ENCODE results near the gene ARID3A.
"Not testable (repeated sequence)": the region's sequence is repeated elsewhere in the genome, so short reads cannot be mapped to it uniquely, and the experiment has no call there.

ARID3A gene

GRCh38 chr19:1019616-1019961 is 93.8 kb downstream of the ARID3A start:
- no peak for DNase-seq (ENCODE audit: low spot score)

GRCh38 chr19:1019980-1020867 is 94.4 kb downstream of the ARID3A start:
- no peak for DNase-seq (ENCODE audit: low spot score)

- DNase-seq (ENCODE audit: low spot score), result peak; percentile 99
Observed at GRCh38 chr19:1020868-1021425, 95.1 kb downstream of the ARID3A start, which contains the start of gene TMEM259. Gene TMEM259 (minus strand): TSS chr19:1021123. CDS start chr19:1020996, 127 bp downstream.

GRCh38 chr19:1023883-1024188 is 98.0 kb downstream of the ARID3A start:
- not testable (repeated sequence) for DNase-seq (ENCODE audit: low spot score)

- not testable (repeated sequence) for DNase-seq (ENCODE audit: low spot score)
Observed at GRCh38 chr19:1025080-1025479, 99.2 kb downstream of the ARID3A start.

Measured in GM03348 (cell line).